Mammary epithelial cell (primary cell): ENCODE measurements around the gene RALY.

ENCODE experiments used
- EZH2 ChIP-seq: IDR thresholded peaks from 2 replicates; pipeline ENCODE4 v1.6.1; 2012; ENCODE audit warnings: low read length, inconsistent platforms, borderline replicate concordance
- TF ChIP-seq, protein P1 (sequence below), 2 donors: IDR thresholded peaks in 1 of 2; conservative IDR thresholded peaks in 1 of 2; 2 replicates each; pipeline ENCODE4 v1.5.1; 2011 to 2012; ENCODE audit warnings: inconsistent platforms in 2 of 2, low read length in 2 of 2, mild to moderate bottlenecking in 2 of 2, control low read depth in 1 of 2, low read depth in 1 of 2; ENCODE audit not compliant: insufficient read depth in 1 of 2; ENCODE audit errors: extremely low read depth in 1 of 2

DNA sequence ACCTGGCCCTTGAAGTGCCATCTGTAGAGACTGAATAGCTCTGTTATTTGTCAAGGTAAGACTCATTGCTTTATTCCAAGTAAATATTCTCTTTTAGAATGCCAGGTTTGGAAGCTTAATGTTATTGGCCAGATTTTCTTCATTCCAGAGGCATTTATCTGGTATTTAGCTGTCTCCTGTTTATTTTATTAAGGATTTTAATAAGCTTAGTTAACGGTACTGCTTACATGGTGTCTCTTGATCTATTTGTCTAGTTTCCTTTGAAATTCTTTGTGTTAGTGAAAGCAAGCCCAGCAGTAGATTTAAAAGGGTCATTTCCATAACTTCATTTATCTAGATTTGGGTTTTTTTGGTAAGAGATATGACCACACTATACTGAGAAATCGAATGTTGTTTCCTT is 7.7 kb downstream of the RALY start:
- no peak for TF ChIP-seq EZH2
- TF ChIP-seq, protein P1, sequence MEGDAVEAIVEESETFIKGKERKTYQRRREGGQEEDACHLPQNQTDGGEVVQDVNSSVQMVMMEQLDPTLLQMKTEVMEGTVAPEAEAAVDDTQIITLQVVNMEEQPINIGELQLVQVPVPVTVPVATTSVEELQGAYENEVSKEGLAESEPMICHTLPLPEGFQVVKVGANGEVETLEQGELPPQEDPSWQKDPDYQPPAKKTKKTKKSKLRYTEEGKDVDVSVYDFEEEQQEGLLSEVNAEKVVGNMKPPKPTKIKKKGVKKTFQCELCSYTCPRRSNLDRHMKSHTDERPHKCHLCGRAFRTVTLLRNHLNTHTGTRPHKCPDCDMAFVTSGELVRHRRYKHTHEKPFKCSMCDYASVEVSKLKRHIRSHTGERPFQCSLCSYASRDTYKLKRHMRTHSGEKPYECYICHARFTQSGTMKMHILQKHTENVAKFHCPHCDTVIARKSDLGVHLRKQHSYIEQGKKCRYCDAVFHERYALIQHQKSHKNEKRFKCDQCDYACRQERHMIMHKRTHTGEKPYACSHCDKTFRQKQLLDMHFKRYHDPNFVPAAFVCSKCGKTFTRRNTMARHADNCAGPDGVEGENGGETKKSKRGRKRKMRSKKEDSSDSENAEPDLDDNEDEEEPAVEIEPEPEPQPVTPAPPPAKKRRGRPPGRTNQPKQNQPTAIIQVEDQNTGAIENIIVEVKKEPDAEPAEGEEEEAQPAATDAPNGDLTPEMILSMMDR (conservative IDR thresholded peaks at IDR 0.05 in 1 of 2, IDR thresholded peaks at IDR 0.05 in 1 of 2; ENCODE audit: extremely low read depth in 1 of 2, insufficient read depth in 1 of 2, low read depth in 1 of 2, low read length in 2 of 2), result no peak
